Measurements from ENCODE around the gene SPP2. TPM values are rescaled to one million over a fixed set of nuclear protein-coding genes. Genes with fewer than 3 reads are reported as not detected.

The SPP2 gene
- total RNA-seq, 1 experiment from 2014 or later = not detected

DNA sequence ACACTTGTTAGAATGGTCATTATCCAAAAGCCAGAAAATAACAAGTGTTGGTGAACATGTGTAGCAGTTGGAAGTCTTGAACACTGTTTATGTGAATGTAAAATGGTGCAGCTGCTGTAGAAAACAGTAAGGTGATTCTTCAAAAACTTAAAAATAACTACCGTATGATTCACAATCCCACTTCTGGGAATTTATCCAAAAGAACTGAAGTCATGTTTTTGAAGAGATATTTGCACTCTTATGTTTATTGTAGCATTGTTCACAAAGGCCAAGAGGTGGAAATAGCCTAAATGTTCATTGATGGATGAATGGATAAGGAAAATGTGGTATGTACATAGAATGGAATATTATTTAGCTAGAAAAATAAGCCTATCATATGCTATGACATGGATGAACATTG lies 6.3 kb upstream of the SPP2 start:
- H3K79me2 ChIP-seq (ENCODE audit: insufficient read depth, low read length) = no peaks in the 10 kb centered on the region
- no peak overlapping the region for H3K9ac ChIP-seq (ENCODE audit: extremely low read depth, insufficient read length, low read length)
- Mint-ChIP-seq H3K4me1 (no peaks in the 10 kb centered on the region), H3K27ac (no peak overlapping the region), H3K27me3 (ENCODE audit: low read depth) (peaks cover 22% of the 10 kb centered on the region), H3K4me3 (no peak overlapping the region), H3K36me3 (ENCODE audit: insufficient read depth in 1 of 3, low read depth in 3 of 3) (no peaks in the 10 kb centered on the region), H3K9me3 (no peaks in the 10 kb centered on the region)
- H4K91ac ChIP-seq (ENCODE audit: insufficient read length, low read depth, low read length) = no peak overlapping the region
- H3K14ac ChIP-seq (ENCODE audit: insufficient read depth, low read length) = no peak overlapping the region
- no peak overlapping the region for H3K18ac ChIP-seq (ENCODE audit: insufficient read length, low read depth, low read length)
- H4K8ac ChIP-seq (replicated peaks; ENCODE audit: insufficient read length, low read depth, low read length) = no peak overlapping the region
- H3K9me3 ChIP-seq (ENCODE audit: control insufficient read depth, low read depth, low read length) = no peaks in the 10 kb centered on the region
- H2BK12ac ChIP-seq (ENCODE audit: insufficient read length, low read depth, low read length) = no peak overlapping the region
- no peaks in the 10 kb centered on the region for H3K79me1 ChIP-seq (ENCODE audit: insufficient read depth, low read depth, low read length, poor library complexity, severe bottlenecking)
- no peaks in the 10 kb centered on the region for H3K27me3 ChIP-seq (ENCODE audit: insufficient read depth, low read length)
- H2BK20ac ChIP-seq (ENCODE audit: low read depth, low read length, poor library complexity, severe bottlenecking) = no peak overlapping the region
- no peak overlapping the region for H2BK15ac ChIP-seq (ENCODE audit: low read depth, low read length)
- no peaks in the 10 kb centered on the region for H4K20me1 ChIP-seq (ENCODE audit: control insufficient read depth, insufficient read depth, insufficient read length)
- H3K23me2 ChIP-seq (ENCODE audit: insufficient read length, low read depth, low read length, poor library complexity, severe bottlenecking) = no peaks in the 10 kb centered on the region
- TF ChIP-seq, protein P1, sequence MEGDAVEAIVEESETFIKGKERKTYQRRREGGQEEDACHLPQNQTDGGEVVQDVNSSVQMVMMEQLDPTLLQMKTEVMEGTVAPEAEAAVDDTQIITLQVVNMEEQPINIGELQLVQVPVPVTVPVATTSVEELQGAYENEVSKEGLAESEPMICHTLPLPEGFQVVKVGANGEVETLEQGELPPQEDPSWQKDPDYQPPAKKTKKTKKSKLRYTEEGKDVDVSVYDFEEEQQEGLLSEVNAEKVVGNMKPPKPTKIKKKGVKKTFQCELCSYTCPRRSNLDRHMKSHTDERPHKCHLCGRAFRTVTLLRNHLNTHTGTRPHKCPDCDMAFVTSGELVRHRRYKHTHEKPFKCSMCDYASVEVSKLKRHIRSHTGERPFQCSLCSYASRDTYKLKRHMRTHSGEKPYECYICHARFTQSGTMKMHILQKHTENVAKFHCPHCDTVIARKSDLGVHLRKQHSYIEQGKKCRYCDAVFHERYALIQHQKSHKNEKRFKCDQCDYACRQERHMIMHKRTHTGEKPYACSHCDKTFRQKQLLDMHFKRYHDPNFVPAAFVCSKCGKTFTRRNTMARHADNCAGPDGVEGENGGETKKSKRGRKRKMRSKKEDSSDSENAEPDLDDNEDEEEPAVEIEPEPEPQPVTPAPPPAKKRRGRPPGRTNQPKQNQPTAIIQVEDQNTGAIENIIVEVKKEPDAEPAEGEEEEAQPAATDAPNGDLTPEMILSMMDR (conservative IDR thresholded peaks at IDR 0.05) = no peak
- H4K5ac ChIP-seq (ENCODE audit: insufficient read length, low read depth, low read length) = no peak overlapping the region
- H3K4me1 ChIP-seq (ENCODE audit: insufficient read depth, low read length) = no peaks in the 10 kb centered on the region
- H2BK5ac ChIP-seq (ENCODE audit: insufficient read length, low read length) = no peak overlapping the region
- no peak overlapping the region for H2AFZ ChIP-seq (ENCODE audit: low read length)
- H2BK120ac ChIP-seq (ENCODE audit: low read depth, low read length, poor library complexity, severe bottlenecking) = no peak overlapping the region
- H2AK5ac ChIP-seq (ENCODE audit: insufficient read length, low read length) = no peak overlapping the region
- no peak overlapping the region for H3K27ac ChIP-seq (ENCODE audit: insufficient read length, low read depth, low read length)
- DNase-seq = no peak
- H3K23ac ChIP-seq (ENCODE audit: insufficient read length, low read depth, low read length) = no peak overlapping the region
- no peak overlapping the region for H3K4me2 ChIP-seq (ENCODE audit: insufficient read depth, insufficient read length, low read length)
- no peak overlapping the region for H3K4ac ChIP-seq (ENCODE audit: low read depth, low read length)
- no peak overlapping the region for H3K56ac ChIP-seq (ENCODE audit: insufficient read length, low read depth, low read length)
- H3T11ph ChIP-seq (ENCODE audit: low read length) = no peak overlapping the region
- WGBS (ENCODE audit: extremely low coverage, insufficient read length, low lambda C conversion rate) = no CpG with 5 or more reads among the region's 1 CpG

All from H9 (cell line).